Activated naive CD4-positive, alpha-beta T cell treated with anti-CD3 and anti-CD28 coated beads for 36 hours (primary cell): ENCODE results near the gene EVA1C. TPM values are rescaled to one million over a fixed set of nuclear protein-coding genes. Genes with fewer than 3 reads are reported as not detected.
"Not testable (repeated sequence)": the region's sequence is repeated elsewhere in the genome, so short reads cannot be mapped to it uniquely, and the experiment has no call there.

ENCODE experiments used
- CTCF ChIA-PET: fragments of 350-600 bp; sonication (Branson Sonifier 250); formaldehyde crosslinking; loops from one replicate; lab custom pipeline; 2021; ENCODE audit warnings: antibody characterized with exemption; lab: Charles Lee
- DNase-seq: peaks from one replicate; pipeline ENCODE4 v3.0.0-alpha.2; 2020
- H3K27ac Mint-ChIP-seq: one replicate; pipeline ENCODE4 v1.8.0; 2021; ENCODE audit warnings: mild to moderate bottlenecking, mixed read lengths
- H3K27me3 Mint-ChIP-seq: one replicate; pipeline ENCODE4 v1.8.0; 2021; ENCODE audit warnings: low read depth, mixed read lengths
- H3K36me3 Mint-ChIP-seq: one replicate; pipeline ENCODE4 v1.8.0; 2021; ENCODE audit warnings: low read depth, mixed read lengths
- H3K4me1 Mint-ChIP-seq: one replicate; pipeline ENCODE4 v1.8.0; 2021; ENCODE audit warnings: low read depth, mixed read lengths
- H3K4me3 Mint-ChIP-seq: one replicate; pipeline ENCODE4 v1.8.0; 2021; ENCODE audit warnings: mild to moderate bottlenecking, moderate library complexity, mixed read lengths
- H3K9me3 Mint-ChIP-seq: one replicate; pipeline ENCODE4 v1.8.0; 2021; ENCODE audit warnings: mixed read lengths
- intact Hi-C: fragments of 100-400 bp; cut with micrococcal nuclease; formaldehyde crosslinking; loops from one replicate; pipeline ENCODE4 v1.15.1; 2023
- total RNA-seq, 2 experiments: library from RNA; stranded (reverse); gene quantifications; one replicate each; pipeline ENCODE4 v1.2.3, GENCODE V29; 2021

Gene EVA1C
- total RNA-seq, 2 experiments from 2014 or later: 5.3 to 5.9 TPM

DNA sequence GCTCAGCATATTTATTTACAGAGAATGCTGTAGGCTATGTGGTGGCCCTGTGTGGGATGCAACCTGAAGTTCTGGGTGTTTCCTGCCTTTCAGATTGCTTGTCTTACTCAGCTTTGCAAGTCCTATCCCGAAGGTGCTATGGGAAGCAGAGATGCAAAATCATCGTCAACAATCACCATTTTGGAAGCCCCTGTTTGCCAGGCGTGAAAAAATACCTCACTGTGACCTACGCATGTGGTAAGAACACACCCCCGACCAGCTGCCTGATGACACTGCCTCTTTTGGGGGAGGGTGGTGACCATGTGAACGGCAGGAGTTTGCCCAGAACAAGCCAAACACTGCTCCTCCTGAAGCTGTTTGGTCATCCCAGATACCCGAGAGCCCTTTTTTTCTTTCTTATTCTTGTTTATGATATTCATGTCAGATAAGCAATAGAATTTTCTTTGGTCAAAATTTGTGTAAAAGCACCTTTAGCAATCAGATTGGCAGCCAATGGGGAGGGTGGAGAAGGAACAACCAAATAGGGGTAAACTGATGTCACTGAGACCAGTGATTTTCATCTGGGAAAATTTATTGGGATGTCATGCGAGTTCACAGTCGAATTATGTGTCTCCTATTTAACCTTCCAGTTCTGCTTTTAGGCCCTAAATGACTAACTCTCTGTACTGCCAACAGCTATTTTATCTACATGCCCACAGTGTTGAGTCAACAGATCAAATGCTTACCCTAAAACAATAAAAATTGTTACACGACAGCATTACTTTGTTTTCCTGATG lies 82.6 kb downstream of the EVA1C start:
- Mint-ChIP-seq H3K4me3 (no peak overlapping the region), H3K27ac (no peak overlapping the region), H3K4me1 (peaks cover 2% of the 10 kb centered on the region), H3K9me3 (no peaks in the 10 kb centered on the region), H3K36me3 (peaks cover 12% of the 10 kb centered on the region), H3K27me3 (no peaks in the 10 kb centered on the region)
- CTCF ChIA-PET: interaction anchor here (0.8 kb wide), 1 partner anchor 1131 kb away, joined by 3 read pairs; no protein-coding TSS in a partner anchor
- DNase-seq: no peak
- intact Hi-C loops: loop anchor here (5.0 kb wide), 1 partner anchor 72 kb away; no protein-coding TSS in a partner anchor

DNA sequence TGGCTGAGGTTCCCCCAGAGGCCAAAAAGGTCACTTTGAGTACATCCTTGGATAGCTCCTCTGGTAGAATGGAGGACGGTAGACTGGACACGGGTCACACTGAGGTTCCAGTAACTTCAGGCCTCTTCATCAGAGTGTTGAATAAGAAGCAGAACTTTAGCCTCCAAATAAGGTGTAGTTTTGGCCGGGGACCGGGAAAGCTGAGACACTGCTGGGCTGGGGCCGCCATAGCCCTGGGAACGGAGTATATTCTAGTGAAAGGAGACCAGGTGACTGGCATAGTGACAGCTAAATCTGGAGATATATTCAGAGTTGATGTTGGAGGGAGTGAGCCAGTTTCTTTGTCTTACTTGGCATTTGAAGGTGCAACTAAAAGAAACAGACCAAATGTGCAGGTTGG lies 84.1 kb downstream of the EVA1C start:
- intact Hi-C loops: no loop called here
- Mint-ChIP-seq H3K4me1 (no peaks in the 10 kb centered on the region), H3K4me3 (no peak overlapping the region), H3K27me3 (no peaks in the 10 kb centered on the region), H3K27ac (no peak overlapping the region), H3K9me3 (no peaks in the 10 kb centered on the region), H3K36me3 (peaks cover 13% of the 10 kb centered on the region)
- no peak for DNase-seq
- CTCF ChIA-PET: interaction anchor here (0.5 kb wide), 1 partner anchor 212 kb away, joined by 4 read pairs; no protein-coding TSS in a partner anchor

DNA sequence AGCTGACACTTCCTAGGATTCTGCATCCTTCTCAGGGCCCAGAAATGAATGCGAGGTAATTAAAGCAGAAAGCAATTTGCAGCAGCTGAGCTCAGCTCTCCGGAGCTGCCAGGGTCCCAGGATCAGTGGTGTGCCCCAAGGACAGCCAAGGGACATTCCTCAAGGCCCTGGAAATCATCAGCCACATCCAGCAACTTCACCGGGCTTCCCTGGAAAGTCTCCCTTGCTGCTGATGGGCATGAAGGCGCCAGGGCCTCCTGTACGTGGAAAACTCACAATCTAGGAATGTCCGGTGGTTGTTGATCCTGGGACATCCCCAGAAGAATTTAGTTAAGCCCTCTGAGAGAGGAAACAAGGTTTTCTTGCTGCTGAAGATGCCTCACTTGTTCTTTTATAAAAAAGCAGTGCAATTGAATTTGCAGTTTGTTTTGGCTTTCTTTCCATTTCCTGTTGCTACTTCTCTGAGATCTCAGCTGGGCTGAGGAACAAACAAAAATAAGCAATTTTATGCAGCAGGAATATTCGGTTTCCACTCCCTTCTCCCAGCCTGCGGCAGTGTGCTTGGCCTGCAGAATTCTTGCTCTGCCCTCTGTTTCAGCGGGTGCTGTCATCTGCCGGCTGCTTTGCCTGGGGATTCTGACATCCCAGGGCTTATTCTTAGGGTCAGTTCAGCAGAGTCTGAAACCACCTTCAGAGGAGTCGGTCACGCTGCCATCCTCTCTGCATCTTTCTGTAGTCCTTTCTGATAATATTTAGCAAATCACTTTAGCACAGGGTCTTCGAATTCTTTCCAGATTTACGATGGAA lies 86.9 kb downstream of the EVA1C start:
- CTCF ChIA-PET: interaction anchor here (0.6 kb wide), 1 partner anchor 598 kb away, joined by 3 read pairs; no protein-coding TSS in a partner anchor
- H3K4me3 Mint-ChIP-seq: no peak overlapping the region
- H3K36me3 Mint-ChIP-seq: peaks cover 13% of the 10 kb centered on the region
- no peak overlapping the region for H3K27ac Mint-ChIP-seq
- H3K4me1 Mint-ChIP-seq: no peaks in the 10 kb centered on the region
- no peak for DNase-seq
- H3K9me3 Mint-ChIP-seq: no peaks in the 10 kb centered on the region
- H3K27me3 Mint-ChIP-seq: no peaks in the 10 kb centered on the region
- intact Hi-C loops: no loop called here

DNA sequence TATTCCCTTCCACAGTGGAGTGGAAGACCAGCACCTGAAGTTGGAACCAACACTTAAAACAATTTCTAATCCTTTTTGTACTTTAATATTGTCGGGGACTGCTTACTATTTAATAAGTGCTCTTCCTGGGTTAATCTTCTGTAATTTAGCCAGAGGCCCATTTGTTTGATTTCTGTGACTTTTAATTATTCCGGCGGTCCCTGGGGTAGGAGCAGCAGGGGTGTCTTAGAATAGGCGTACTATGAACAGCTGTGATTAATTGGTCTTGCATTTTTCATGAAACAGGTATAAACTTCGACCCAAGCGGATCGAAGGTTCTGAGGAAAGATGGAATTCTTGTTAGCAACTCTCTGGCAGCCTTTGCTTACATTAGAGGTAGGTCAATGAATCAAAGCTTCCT lies 91.1 kb downstream of the EVA1C start:
- CTCF ChIA-PET, DNase-seq, H3K9me3 Mint-ChIP-seq, H3K36me3 Mint-ChIP-seq, H3K27ac Mint-ChIP-seq, H3K4me3 Mint-ChIP-seq, H3K27me3 Mint-ChIP-seq, intact Hi-C loops, H3K4me1 Mint-ChIP-seq: not testable (repeated sequence)

- DNase-seq, H3K4me3 Mint-ChIP-seq, H3K4me1 Mint-ChIP-seq, H3K27ac Mint-ChIP-seq, intact Hi-C loops, H3K27me3 Mint-ChIP-seq, H3K9me3 Mint-ChIP-seq: not testable (repeated sequence)
- CTCF ChIA-PET: interaction anchor here (0.6 kb wide), 1 partner anchor 65 kb away, joined by 3 read pairs; no protein-coding TSS in a partner anchor
- H3K36me3 Mint-ChIP-seq: peaks cover 12% of the 10 kb centered on the region
Observed at GRCh38 chr21:32505767-32506166, 93.3 kb downstream of the EVA1C start.

DNA sequence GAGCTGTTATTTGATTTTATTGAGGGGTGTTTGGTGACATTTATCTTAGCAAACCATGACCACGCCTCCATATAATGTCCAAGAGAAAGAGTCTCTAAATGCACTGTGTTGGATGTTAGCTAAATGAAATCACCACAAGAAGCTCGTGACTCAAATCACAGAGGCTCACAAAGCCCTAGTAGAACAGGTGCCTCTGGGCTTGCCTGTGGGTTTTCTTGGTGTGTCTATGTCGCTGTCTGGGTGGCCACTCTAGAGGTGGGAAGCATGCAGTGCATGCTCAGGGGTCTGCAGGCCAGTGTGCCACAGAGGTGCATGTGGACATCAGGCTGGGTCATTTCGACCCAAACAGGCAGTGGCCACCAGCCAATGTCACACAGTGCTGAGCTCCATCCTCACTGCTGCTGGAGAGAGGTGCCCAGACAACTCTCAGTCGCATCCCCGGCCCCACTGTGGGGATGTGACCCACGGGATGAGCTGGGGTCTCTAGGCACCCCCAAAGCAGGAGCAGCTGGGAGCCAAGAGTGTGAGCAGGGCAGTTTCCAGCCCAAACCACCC lies 94.0 kb downstream of the EVA1C start:
- H3K9me3 Mint-ChIP-seq, DNase-seq, H3K27ac Mint-ChIP-seq, H3K27me3 Mint-ChIP-seq, intact Hi-C loops, H3K4me3 Mint-ChIP-seq, H3K4me1 Mint-ChIP-seq: not testable (repeated sequence)
- H3K36me3 Mint-ChIP-seq: peaks cover 12% of the 10 kb centered on the region
- CTCF ChIA-PET: interaction anchor here (0.6 to 1.1 kb wide), 3 partner anchors 63 to 105 kb away, joined by 3 to 4 read pairs (median 3); no protein-coding TSS in a partner anchor

DNA sequence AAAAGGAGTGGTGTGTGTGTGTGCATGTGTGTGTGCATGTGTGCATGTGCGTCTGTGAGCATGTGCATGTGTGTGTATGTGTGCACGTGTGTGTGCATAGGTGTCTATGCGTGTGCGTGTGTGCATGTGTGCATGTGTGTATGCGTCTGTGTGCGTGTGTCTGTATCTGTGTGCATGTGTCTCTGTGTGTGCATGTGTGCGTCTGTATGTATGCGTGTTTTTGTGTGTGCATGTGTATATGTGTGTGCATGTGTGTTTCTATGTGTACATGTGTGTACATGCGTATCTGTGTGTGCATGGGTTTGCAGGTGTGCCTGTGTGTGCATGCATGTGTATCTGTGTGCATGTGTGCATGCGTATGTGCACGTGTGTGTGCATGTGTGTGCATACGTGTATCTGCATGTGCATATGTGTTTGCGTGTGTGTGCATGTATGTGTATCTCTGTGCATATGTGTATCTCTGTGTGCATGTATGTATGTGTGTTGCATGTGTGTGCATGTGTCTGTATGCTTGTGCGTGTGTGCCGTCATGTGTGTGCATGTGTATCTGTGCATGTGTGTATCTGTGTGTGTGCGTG lies 94.9 kb downstream of the EVA1C start:
- Mint-ChIP-seq H3K27ac (no peak overlapping the region), H3K9me3 (peaks cover 3% of the 10 kb centered on the region), H3K27me3 (no peaks in the 10 kb centered on the region), H3K36me3 (peaks cover 12% of the 10 kb centered on the region), H3K4me3 (no peak overlapping the region), H3K4me1 (no peaks in the 10 kb centered on the region)
- CTCF ChIA-PET: interaction anchor here (1.1 kb wide), 2 partner anchors 62 to 106 kb away, joined by 3 to 4 read pairs; no protein-coding TSS in a partner anchor
- intact Hi-C loops: no loop called here
- DNase-seq: no peak

GRCh38 chr21:32508036-32508435 lies 95.5 kb downstream of the EVA1C start:
- H3K27me3 Mint-ChIP-seq, intact Hi-C loops, DNase-seq, H3K9me3 Mint-ChIP-seq, H3K27ac Mint-ChIP-seq, H3K4me3 Mint-ChIP-seq, H3K4me1 Mint-ChIP-seq: not testable (repeated sequence)
- peaks cover 12% of the 10 kb centered on the region for H3K36me3 Mint-ChIP-seq
- CTCF ChIA-PET: interaction anchor here (0.6 kb wide), 1 partner anchor 59 kb away, joined by 3 read pairs; no protein-coding TSS in a partner anchor

- Mint-ChIP-seq H3K4me3 (no peak overlapping the region), H3K36me3 (peaks cover 12% of the 10 kb centered on the region), H3K9me3 (peaks cover 3% of the 10 kb centered on the region), H3K27me3 (no peaks in the 10 kb centered on the region), H3K4me1 (no peaks in the 10 kb centered on the region), H3K27ac (no peak overlapping the region)
- intact Hi-C loops: no loop called here
- no peak for DNase-seq
- CTCF ChIA-PET: interaction anchor here (0.6 kb wide), 1 partner anchor 59 kb away, joined by 3 read pairs; no protein-coding TSS in a partner anchor
Observed at GRCh38 chr21:32508558-32508957, 96.1 kb downstream of the EVA1C start.

DNA sequence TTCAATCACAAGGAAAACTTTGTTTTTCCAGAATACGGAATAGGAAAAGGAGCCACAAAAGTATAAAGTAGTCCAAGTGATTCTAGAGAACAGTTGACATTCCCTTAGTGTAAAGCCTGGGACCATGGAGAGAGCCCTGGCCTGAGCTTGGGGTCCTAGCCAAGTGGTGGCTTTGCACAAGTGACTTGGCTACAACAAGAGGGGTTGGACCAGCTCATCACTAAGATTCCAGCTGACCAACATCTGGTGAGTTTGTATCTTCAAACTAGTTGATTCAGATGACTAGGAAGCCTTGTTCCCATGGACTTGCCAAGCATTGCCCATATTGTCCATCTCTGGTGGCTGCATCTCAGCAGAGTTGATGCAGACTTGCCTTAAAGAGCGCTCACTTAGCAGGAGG lies 96.5 kb downstream of the EVA1C start:
- H3K9me3 Mint-ChIP-seq, DNase-seq, CTCF ChIA-PET, H3K4me1 Mint-ChIP-seq, H3K27me3 Mint-ChIP-seq, H3K4me3 Mint-ChIP-seq, intact Hi-C loops, H3K27ac Mint-ChIP-seq: not testable (repeated sequence)
- peaks cover 12% of the 10 kb centered on the region for H3K36me3 Mint-ChIP-seq

GRCh38 chr21:32514275-32515055 lies 102.0 kb downstream of the EVA1C start:
- CTCF ChIA-PET: interaction anchor here (1.2 to 2.0 kb wide), 2 partner anchors 10 to 55 kb away, joined by 3 to 5 read pairs; no protein-coding TSS in a partner anchor
- no peak for DNase-seq
- no peaks in the 10 kb centered on the region for H3K4me1 Mint-ChIP-seq
- peaks cover 5% of the 10 kb centered on the region for H3K36me3 Mint-ChIP-seq
- H3K4me3 Mint-ChIP-seq: no peak overlapping the region
- intact Hi-C loops: no loop called here
- H3K27me3 Mint-ChIP-seq: no peaks in the 10 kb centered on the region
- peaks cover 3% of the 10 kb centered on the region for H3K9me3 Mint-ChIP-seq
- H3K27ac Mint-ChIP-seq: no peak overlapping the region
